ENCODE data around the gene CFAP58. TPM values are rescaled to one million over a fixed set of nuclear protein-coding genes. Genes with fewer than 3 reads are reported as not detected.

CFAP58 gene
- total and polyA plus RNA-seq, 2 of the 13 experiments (the other 11 are each of a cell fraction or from before 2014, with no cell fraction given) = 0.03 TPM; not detected in 1

DNA sequence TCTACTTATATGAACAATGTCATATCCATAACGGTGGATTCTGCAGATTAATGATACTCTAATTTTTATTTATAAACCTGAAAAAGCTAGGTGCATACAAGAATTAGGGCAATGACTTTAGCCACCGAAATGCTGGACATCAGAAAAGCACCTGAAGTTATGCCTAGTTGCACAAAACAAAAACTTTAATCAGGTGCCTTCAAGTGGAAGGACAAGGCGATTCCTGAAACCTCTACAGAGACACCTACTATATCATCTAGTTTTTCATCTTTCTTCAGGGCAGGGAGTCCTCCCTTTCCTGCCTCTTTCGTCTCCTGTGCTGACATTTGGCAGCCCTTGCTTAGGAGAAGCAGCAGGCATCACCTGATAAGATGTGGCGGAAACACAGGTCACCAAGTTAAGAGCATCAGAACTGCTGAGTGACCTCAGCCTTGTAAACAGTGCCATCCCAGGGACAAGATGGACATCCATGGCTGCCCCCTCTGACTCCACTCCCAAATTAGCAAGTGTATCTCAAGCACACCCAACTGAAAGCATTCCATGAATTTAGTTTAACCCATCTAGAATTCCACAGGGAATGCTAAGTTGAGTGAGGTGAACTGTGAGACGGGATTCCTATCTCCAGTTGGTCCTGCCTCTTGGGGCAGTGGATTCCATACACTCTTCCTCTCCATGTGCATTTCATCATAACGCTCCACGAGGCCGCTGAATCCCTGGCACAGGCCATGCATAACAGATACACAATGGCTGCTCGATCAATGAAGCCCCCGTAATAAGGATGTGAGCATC is 21.2 kb upstream of the CFAP58 start:
- Histone ChIP-seq H3K27me3 (ENCODE audit: control insufficient read depth in 1 of 2, insufficient read depth in 2 of 2, low read length in 2 of 2) (no peaks in the 10 kb centered on the region), H3K4me1 (ENCODE audit: insufficient read depth, low read length) (peaks cover 75% of the 10 kb centered on the region), H3K27ac (ENCODE audit: extremely low read length, insufficient read depth, low read length) (no peak overlapping the region), H3K4me3 (replicated peaks in 1 of 3; ENCODE audit: insufficient read depth in 1 of 3, low read depth in 2 of 3, low read length in 3 of 3) (no peak overlapping the region), H3K36me3 (replicated peaks in 1 of 2; ENCODE audit: control insufficient read depth in 1 of 2, insufficient read depth in 2 of 2, low read length in 2 of 2) (no peaks in the 10 kb centered on the region; a peak in 1 of 5 replicates), H4K20me1 (ENCODE audit: insufficient read depth, low read length) (no peaks in the 10 kb centered on the region), H3K9ac (ENCODE audit: insufficient read depth, low read depth, low read length) (no peak overlapping the region), H3K4me2 (ENCODE audit: low read depth, low read length) (no peak overlapping the region), H3K9me3 (ENCODE audit: low read length) (no peaks in the 10 kb centered on the region), H3K79me2 (ENCODE audit: insufficient read depth, low read length) (no peaks in the 10 kb centered on the region), H2AFZ (ENCODE audit: low read length) (no peak overlapping the region)
- WGBS (ENCODE audit: low lambda C conversion rate) = 95% methylated on average over 11 of the region's 11 CpGs
- in situ Hi-C loops (cut with HindIII; ENCODE audit: extremely low pct_ligation_motif_present, low pct_unique_long_range_greater_than_20kb) (no loop called here), intact Hi-C loops (cut with micrococcal nuclease; ENCODE audit: unreplicated experiment) (no loop called here)
- no peak for TF ChIP-seq TRIM24 (CRISPR knock-in tag; IDR thresholded peaks at IDR 0.05)
- no peak for TF ChIP-seq ADNP (CRISPR knock-in tag; IDR thresholded peaks at IDR 0.05)
- no peak for TF ChIP-seq MEF2D (CRISPR knock-in tag; IDR thresholded peaks at IDR 0.05)
- TF ChIP-seq DNMT1 (CRISPR knock-in tag; IDR thresholded peaks at IDR 0.05) = no peak
- TF ChIP-seq, protein P1, sequence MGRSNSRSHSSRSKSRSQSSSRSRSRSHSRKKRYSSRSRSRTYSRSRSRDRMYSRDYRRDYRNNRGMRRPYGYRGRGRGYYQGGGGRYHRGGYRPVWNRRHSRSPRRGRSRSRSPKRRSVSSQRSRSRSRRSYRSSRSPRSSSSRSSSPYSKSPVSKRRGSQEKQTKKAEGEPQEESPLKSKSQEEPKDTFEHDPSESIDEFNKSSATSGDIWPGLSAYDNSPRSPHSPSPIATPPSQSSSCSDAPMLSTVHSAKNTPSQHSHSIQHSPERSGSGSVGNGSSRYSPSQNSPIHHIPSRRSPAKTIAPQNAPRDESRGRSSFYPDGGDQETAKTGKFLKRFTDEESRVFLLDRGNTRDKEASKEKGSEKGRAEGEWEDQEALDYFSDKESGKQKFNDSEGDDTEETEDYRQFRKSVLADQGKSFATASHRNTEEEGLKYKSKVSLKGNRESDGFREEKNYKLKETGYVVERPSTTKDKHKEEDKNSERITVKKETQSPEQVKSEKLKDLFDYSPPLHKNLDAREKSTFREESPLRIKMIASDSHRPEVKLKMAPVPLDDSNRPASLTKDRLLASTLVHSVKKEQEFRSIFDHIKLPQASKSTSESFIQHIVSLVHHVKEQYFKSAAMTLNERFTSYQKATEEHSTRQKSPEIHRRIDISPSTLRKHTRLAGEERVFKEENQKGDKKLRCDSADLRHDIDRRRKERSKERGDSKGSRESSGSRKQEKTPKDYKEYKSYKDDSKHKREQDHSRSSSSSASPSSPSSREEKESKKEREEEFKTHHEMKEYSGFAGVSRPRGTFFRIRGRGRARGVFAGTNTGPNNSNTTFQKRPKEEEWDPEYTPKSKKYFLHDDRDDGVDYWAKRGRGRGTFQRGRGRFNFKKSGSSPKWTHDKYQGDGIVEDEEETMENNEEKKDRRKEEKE (IDR thresholded peaks at IDR 0.05) = no peak
- TF ChIP-seq, protein P2, sequence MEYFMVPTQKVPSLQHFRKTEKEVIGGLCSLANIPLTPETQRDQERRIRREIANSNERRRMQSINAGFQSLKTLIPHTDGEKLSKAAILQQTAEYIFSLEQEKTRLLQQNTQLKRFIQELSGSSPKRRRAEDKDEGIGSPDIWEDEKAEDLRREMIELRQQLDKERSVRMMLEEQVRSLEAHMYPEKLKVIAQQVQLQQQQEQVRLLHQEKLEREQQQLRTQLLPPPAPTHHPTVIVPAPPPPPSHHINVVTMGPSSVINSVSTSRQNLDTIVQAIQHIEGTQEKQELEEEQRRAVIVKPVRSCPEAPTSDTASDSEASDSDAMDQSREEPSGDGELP (IDR thresholded peaks at IDR 0.05; ENCODE audit: borderline replicate concordance, low read depth) = no peak
- TF ChIP-seq ZNF550 (CRISPR knock-in tag; IDR thresholded peaks at IDR 0.05; ENCODE audit: borderline replicate concordance) = no peak
- TF ChIP-seq ZC3H13 (CRISPR knock-in tag; IDR thresholded peaks at IDR 0.05) = no peak
- no peak for TF ChIP-seq ZFYVE20 (CRISPR knock-in tag; IDR thresholded peaks at IDR 0.05; ENCODE audit: borderline replicate concordance, low read depth)
- TF ChIP-seq MZF1 (CRISPR knock-in tag; IDR thresholded peaks at IDR 0.05; ENCODE audit: borderline replicate concordance) = no peak
- TF ChIP-seq ZSCAN31 (CRISPR knock-in tag; IDR thresholded peaks at IDR 0.05; ENCODE audit: low read depth) = no peak
- TF ChIP-seq ZNF737 (CRISPR knock-in tag; IDR thresholded peaks at IDR 0.05; ENCODE audit: borderline replicate concordance) = no peak
- TF ChIP-seq KLF13 (CRISPR knock-in tag; IDR thresholded peaks at IDR 0.05) = no peak
- TF ChIP-seq ZNF672 (CRISPR knock-in tag; IDR thresholded peaks at IDR 0.05) = no peak
- no peak for TF ChIP-seq SNAPC2 (CRISPR knock-in tag; IDR thresholded peaks at IDR 0.05)
- TF ChIP-seq RELA (CRISPR knock-in tag; IDR thresholded peaks at IDR 0.05) = no peak
- TF ChIP-seq, protein P3, sequence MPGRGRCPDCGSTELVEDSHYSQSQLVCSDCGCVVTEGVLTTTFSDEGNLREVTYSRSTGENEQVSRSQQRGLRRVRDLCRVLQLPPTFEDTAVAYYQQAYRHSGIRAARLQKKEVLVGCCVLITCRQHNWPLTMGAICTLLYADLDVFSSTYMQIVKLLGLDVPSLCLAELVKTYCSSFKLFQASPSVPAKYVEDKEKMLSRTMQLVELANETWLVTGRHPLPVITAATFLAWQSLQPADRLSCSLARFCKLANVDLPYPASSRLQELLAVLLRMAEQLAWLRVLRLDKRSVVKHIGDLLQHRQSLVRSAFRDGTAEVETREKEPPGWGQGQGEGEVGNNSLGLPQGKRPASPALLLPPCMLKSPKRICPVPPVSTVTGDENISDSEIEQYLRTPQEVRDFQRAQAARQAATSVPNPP (CRISPR knock-in tag; IDR thresholded peaks at IDR 0.05) = no peak
- ChIA-PET CTCF (ENCODE audit: low intra/inter-chr PET ratio, low total read pairs) (no interaction called here), POLR2A (no interaction called here)
- no peak for ATAC-seq
- no TSS peak for BruUV-seq (replicated peaks)
- no peak for FAIRE-seq
- DNase-seq (ENCODE audit: low spot score) = no peak
